Mesothelial cell of epicardium (in vitro differentiated cells): ENCODE data around the gene CCDC71. TPM values are rescaled to one million over a fixed set of nuclear protein-coding genes. Genes with fewer than 3 reads are reported as not detected.
A peak's percentile ranks its signal among the peaks of the same experiment; 100 is the strongest.

Experiments
- DNase-seq, 2 experiments: peaks; one replicate each; pipeline ENCODE4 v3.0.0; 2021; ENCODE audit warnings: low spot score in 2 of 2; ENCODE audit not compliant: unreplicated experiment in 2 of 2
- H3K27ac Mint-ChIP-seq: 2 replicates; pipeline ENCODE4 v1.8.0; 2021; ENCODE audit warnings: mixed read lengths
- H3K27me3 Mint-ChIP-seq: 2 replicates; pipeline ENCODE4 v1.8.0; 2021; ENCODE audit warnings: low read depth, mixed read lengths
- H3K36me3 Mint-ChIP-seq: 2 replicates; pipeline ENCODE4 v1.8.0; 2021; ENCODE audit warnings: mixed read lengths
- H3K4me1 Mint-ChIP-seq: 2 replicates; pipeline ENCODE4 v1.8.0; 2021; ENCODE audit warnings: mixed read lengths
- H3K4me3 Mint-ChIP-seq: 2 replicates; pipeline ENCODE4 v1.8.0; 2021; ENCODE audit warnings: mild to moderate bottlenecking, moderate library complexity, mixed read lengths
- H3K9me3 Mint-ChIP-seq: 2 replicates; pipeline ENCODE4 v1.8.0; 2021; ENCODE audit warnings: mixed read lengths
- CTCF ChIP-seq: fragments of 200-600 bp; sonication (generic); IDR thresholded peaks from one replicate; pipeline ENCODE4 v1.5.0; 2021; ENCODE audit warnings: antibody characterized with exemption; ENCODE audit not compliant: unreplicated experiment
- total RNA-seq: library from RNA; stranded (reverse); gene quantifications from 3 replicates; pipeline ENCODE4 v1.2.1, GENCODE V29; 2021

CCDC71 gene
- total RNA-seq, 1 donor from 2014 or later: 28.9 TPM

GRCh38 chr3:49133226-49133951 is 32.7 kb downstream of the CCDC71 start:
- Mint-ChIP-seq H3K36me3 (peaks cover 11% of the 10 kb centered on the region), H3K4me1 (peaks cover 14% of the 10 kb centered on the region), H3K27me3 (no peaks in the 10 kb centered on the region), H3K4me3 (peak overlapping the region; percentile 92), H3K9me3 (no peaks in the 10 kb centered on the region), H3K27ac (peak overlapping the region; percentile 97)
- DNase-seq: peak; percentile 64 to 80
- no peak for TF ChIP-seq CTCF

- Mint-ChIP-seq H3K36me3 (peaks cover 16% of the 10 kb centered on the region), H3K27me3 (no peaks in the 10 kb centered on the region), H3K27ac (peak within 1 kb of the TSS; percentile 97), H3K9me3 (no peaks in the 10 kb centered on the region), H3K4me3 (peak within 1 kb of the TSS; percentile 92), H3K4me1 (peaks cover 14% of the 10 kb centered on the region)
- no peak for TF ChIP-seq CTCF
- peak in 1 of 2 experiments; percentile 75 for DNase-seq
Observed at GRCh38 chr3:49132437-49133225, 33.5 kb downstream of the CCDC71 start, which contains the start of gene LAMB2. TSS of gene LAMB2 (minus strand) at chr3:49133050. CDS start at chr3:49132867, 183 bp downstream.

- peak overlapping the region; percentile 97 for H3K27ac Mint-ChIP-seq
- DNase-seq: no peak
- peaks cover 16% of the 10 kb centered on the region for H3K36me3 Mint-ChIP-seq
- H3K4me3 Mint-ChIP-seq: peak overlapping the region; percentile 92
- H3K9me3 Mint-ChIP-seq: no peaks in the 10 kb centered on the region
- no peaks in the 10 kb centered on the region for H3K27me3 Mint-ChIP-seq
- TF ChIP-seq CTCF: no peak
- H3K4me1 Mint-ChIP-seq: peaks cover 14% of the 10 kb centered on the region
Observed at GRCh38 chr3:49132073-49132436, 34.1 kb downstream of the CCDC71 start.

- no peaks in the 10 kb centered on the region for H3K9me3 Mint-ChIP-seq
- DNase-seq: no peak
- H3K4me3 Mint-ChIP-seq: peak overlapping the region; percentile 92
- H3K27me3 Mint-ChIP-seq: no peaks in the 10 kb centered on the region
- H3K36me3 Mint-ChIP-seq: peaks cover 18% of the 10 kb centered on the region
- H3K27ac Mint-ChIP-seq: peak overlapping the region; percentile 97
- H3K4me1 Mint-ChIP-seq: peaks cover 14% of the 10 kb centered on the region
- no peak for TF ChIP-seq CTCF
Observed at GRCh38 chr3:49131576-49131975, 34.6 kb downstream of the CCDC71 start.

- TF ChIP-seq CTCF: no peak
Observed at GRCh38 chr3:49131040-49131439, 35.1 kb downstream of the CCDC71 start.

More at GRCh38 chr3:49131040-49131439, 35.1 kb downstream of the CCDC71 start:
- Mint-ChIP-seq H3K36me3 (peaks cover 19% of the 10 kb centered on the region), H3K27ac (no peak overlapping the region), H3K27me3 (no peaks in the 10 kb centered on the region), H3K9me3 (no peaks in the 10 kb centered on the region), H3K4me3 (peak overlapping the region; percentile 92), H3K4me1 (peaks cover 14% of the 10 kb centered on the region)
- DNase-seq: no peak
